T-helper 1 cell (primary cell): ENCODE measurements around the gene DBET.
A peak's percentile ranks its signal among the peaks of the same experiment; 100 is the strongest.
"Not testable (repeated sequence)": the region's sequence is repeated elsewhere in the genome, so short reads cannot be mapped to it uniquely, and the experiment has no call there.

Source experiments
- DNase-seq, 5 donors: peaks; one replicate each; pipeline ENCODE4 v3.0.0-alpha.2; 2012 to 2020

Gene DBET

DNA sequence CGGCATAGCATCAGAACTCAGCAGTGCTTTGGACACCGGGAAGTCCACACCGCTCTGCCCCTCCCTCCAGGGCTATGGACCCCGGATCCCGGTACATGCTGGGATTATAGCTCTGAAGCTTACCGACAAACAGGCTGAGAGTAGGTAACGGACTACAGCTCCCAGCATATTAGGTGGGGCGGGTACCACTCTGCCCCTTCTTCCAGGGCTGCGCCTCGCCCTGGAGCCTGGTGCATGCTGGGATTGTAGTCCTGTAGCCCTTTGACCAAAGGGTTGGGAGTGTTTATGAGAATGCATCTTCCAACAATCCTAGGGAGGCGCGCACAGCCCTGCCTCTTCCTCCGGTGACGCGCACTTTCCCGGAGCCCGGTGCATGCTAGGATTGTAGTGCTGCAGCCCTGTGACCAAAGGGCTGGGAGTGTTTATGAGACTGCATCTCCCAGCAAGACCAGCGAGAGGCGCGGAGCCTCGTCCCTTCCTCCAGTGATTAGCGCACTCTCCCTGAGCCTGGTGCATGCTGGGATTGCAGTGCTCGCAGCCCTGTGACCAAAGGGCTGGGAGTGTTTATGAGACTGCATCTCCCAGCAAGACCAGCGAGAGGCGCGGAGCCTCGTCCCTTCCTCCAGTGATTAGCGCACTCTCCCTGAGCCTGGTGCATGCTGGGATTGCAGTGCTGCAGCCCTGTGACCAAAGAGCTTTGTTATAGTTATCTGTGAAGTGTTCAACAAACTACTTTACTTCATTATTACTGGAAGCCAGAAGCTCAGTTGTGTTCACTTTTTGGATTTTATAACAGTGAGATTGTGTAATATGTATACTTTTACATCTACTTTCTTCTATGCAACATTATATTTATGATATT, 14.7 kb upstream of the DBET start:
- not testable (repeated sequence) for DNase-seq

DNA sequence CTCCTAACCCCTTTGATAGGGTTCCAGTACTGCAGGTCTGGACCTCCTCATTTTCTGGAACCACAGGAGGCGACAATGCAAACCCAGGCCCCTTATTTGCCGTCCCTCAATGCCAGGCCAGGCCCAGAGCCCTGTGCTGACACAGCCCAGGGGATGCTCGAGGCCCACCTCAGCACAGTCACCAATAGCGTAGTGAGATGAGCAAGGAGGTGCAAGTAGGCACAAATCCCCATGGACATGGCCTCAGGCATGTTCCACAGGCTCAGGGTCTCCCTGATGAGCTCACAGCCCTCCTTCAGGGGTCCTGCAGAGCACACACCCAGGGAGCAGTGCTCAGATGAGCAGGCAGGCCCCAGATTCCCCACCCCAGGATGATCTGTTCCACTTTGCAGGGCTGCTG, 5.3 kb upstream of the DBET start:
- peak in 1 of 5 donors; percentile 11 for DNase-seq

GRCh38 chr4:190064805-190065204, 503 bp downstream of the DBET start:
- DNase-seq: not testable (repeated sequence)

GRCh38 chr4:190068351-190068750, 4.0 kb downstream of the DBET start:
- DNase-seq: not testable (repeated sequence)

GRCh38 chr4:190093052-190093451, 28.8 kb downstream of the DBET start:
- DNase-seq: not testable (repeated sequence)

DNA sequence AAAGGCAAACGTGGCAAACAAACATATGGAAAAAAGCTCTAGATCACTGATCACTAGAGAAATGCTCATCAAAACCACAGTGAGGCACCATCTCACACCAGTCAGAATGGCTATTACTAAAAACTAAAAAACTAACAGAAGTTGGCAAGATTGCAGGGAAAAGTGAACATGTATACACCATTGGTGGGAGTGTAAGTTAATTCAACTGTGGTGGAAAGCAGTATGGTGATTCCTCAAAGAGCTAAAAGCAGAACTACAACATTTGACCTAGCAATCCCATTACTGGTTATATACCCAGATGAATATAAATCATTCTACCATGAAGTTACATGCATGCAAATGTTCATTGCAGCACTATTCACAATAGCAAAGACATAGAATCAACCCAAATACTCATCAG, 29.7 kb downstream of the DBET start:
- DNase-seq: not testable (repeated sequence)

DNA sequence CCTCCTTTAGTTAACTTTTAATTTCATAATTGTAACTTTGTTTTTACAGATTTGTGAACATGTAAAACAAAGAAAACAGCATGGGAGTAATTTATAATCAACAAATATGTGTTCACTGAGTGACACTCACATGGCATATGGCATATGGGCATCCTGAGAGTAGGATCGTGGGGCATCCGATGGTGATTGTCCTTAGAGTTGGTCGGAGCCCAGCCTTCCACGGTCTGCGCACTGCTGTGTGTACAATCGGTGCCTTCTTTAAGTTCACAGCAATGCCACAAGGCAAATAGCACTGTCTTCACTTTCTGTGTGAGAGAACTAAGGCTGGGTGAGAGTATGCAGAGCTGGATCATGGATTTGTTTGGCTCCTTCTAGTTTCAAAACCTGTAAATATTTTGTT, 31.0 kb downstream of the DBET start:
- not testable (repeated sequence) for DNase-seq

DNA sequence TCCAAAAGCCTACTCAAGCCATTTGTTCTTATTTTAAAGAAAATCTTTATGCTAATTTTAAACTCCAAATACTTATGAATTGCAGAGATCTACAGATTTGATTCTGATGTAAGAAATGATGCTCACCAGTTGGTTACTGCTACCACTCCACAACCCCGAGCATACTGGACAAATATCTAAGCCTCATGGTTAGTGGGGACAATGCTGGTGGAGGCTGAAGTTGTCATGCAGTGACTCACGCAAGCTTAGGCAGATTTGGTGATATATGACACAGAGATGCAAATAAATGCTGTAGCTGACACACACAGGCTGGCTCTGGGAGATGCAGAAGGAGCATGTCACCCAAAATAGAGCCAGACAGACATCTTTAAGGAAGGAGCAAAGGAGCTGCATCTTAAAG, 35.3 kb downstream of the DBET start:
- not testable (repeated sequence) for DNase-seq

- DNase-seq: not testable (repeated sequence)
These were observed 37.2 kb downstream of the DBET start for GRCh38 chr4:190101525-190101924.

DNA sequence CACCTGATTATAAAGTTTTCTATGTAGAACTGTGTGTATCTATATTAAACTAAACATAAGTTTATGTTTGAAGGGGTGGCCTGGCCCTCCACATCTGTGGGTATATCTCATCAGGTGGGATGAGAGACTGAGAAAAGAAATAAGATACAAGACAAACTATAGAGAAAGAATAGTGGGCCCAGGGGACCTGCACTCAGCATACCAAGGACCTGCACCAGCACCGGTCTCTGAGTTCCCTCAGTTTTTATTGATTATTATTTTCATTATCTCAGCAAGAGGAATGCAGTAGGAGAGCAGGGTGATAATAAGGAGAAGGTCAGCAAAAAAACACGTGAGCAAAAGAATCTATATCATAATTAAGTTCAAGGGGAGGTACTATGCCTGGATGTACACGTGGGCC, 41.9 kb downstream of the DBET start:
- DNase-seq: not testable (repeated sequence)

GRCh38 chr4:190106611-190107480, 42.5 kb downstream of the DBET start:
- DNase-seq: not testable (repeated sequence)

- DNase-seq: not testable (repeated sequence)
These were observed 43.6 kb downstream of the DBET start for GRCh38 chr4:190107766-190108485.

GRCh38 chr4:190108756-190109155, 44.5 kb downstream of the DBET start:
- DNase-seq: not testable (repeated sequence)

DNA sequence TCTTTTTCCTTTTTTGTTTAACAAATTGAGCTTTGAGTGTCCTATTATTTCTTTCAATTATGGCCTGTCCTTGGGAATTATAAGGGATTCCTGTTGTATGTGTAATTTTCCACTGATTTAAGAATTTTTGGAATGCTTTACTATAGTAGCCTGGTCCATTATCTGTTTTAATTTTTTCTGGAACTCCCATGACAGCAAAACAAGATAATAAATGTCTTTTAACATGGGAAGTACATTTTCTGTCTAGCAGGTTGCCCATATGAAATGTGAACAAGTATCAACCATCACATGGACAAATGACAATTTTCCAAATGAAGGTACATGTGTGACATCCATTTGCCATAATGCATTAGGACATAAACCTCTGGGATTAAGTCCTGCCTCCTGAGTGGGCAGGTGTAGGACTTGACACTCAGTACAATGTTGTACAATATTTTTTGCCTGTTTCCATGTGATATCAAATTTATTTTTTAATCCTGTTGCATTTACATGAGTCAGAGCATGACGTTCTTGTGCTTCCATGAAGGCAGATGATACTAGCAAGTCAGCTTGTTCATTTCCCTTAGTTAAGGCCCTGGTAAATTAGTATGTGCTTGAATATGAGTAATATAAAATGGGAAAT, 45.2 kb downstream of the DBET start:
- DNase-seq: not testable (repeated sequence)

DNA sequence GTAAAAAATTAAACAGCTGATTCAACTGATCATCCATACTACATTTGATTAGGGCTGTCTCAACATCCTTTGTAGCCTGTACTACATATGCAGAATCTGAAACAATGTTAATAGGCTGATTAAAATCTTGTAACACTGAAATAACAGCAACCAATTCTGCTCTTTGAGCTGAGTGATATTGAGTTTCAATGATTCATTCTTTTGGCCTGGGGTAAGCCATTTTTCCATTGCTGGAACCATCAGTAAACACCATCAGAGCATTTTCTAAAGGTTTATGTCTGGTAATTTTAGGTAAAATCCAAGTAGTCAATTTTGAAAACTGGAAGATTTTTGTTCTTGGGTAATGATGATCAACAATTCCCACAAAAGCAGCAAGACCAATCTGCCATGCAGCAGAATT, 45.7 kb downstream of the DBET start:
- DNase-seq: not testable (repeated sequence)

DNA sequence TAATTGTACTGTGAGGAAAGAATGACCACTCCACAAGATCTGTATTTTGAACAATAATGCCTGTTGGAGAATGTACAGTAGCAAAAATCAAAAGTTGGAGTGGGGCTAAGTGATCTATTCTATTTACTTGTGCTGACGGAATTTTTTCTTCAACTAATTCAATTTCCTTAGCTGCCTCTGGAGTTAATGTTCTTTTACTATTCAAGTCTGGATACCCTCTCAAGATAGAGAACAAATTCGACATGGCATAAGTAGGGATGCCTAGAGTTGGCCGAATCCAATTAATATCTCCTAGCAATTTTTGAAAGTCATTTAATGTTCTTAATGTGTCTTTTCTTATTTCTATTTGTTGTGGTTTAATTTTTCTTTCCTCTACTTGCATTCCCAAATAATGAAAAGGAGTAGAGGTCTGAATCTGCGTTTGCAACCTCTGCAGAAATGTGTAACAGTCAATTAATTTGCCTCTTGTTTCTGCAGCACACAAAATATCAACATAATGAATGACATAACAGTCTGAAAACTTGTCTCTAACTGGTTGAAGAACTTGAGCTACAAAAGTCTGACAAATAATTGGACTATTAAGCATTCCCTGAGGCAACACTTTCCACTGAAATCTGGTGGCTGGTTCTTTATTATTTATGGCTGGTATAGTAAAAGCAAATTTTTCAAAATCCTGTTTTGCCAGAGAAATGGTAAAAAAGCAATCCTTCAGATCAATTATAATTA, 46.4 kb downstream of the DBET start:
- not testable (repeated sequence) for DNase-seq

- DNase-seq: not testable (repeated sequence)
These were observed 48.6 kb downstream of the DBET start for GRCh38 chr4:190112879-190113278.

DNA sequence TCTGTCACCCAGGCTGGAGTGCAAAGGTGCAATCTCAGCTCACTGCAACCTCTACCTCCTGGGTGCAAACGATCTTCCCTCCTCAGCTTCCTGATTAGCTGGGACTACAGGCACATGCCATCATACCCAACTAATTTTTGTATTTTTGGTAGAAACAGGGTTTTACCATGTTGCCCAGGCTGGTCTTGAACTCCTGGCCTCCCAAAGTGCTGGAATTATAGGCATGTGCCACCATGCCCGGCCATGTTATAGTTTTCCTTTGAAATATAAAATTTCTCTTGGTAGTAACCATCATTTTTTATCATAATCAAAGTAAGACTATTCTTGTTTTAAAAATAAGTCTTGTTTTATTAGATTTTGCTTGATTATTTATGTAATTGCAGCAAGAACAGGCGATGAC, 50.7 kb downstream of the DBET start:
- not testable (repeated sequence) for DNase-seq
